Limb (tissue), 2 donors: Measurements from ENCODE around the gene RAB8A.

Source experiments
- DNase-seq, 2 donors: peaks; one replicate each; pipeline ENCODE4 v3.0.0-alpha.2; 2016; ENCODE audit errors: extremely low spot score in 2 of 2

RAB8A gene

DNA sequence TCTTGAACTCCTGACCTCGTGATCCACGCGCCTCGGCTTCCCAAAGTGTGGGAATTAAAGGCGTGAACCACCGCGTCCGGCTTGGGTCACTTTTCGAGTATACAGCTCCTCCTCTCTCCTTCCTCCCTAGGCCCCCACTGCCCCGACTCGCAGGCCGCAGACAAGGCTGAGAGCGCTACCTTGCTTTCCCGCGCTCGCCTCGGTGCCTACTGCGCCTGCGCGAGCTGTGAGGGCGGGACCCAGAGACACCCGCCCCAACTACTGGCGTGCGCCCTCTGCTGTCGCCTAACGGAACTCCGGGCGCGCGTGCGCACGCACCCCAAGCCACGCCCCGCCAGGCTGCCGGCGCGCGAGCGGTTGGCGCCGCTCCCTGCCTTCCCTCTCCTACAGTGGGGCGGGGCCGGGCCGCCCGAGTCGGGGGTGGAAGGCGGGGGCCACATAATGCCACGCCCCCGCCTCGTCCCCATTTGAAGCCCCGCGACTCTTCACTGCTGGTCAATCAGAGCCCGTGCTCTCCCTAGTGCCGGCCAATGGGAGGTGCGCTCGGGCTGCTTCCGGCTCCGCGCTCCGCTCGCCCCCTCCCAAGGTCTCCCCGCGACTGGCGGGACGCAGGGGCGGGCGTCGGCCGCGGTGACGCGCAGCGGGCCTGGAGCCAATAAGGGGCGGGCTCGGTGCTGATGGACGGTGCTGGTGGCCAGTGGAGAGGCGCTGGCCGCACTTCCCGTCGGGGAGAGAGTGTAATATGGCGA is at the start of gene RAB8A:
TSS of gene RAB8A (plus strand) at position 730 of the 749 bp plus-strand sequence. CDS start at position 743, 13 bp downstream.
- DNase-seq, result peak; percentile 99 to 100

DNA sequence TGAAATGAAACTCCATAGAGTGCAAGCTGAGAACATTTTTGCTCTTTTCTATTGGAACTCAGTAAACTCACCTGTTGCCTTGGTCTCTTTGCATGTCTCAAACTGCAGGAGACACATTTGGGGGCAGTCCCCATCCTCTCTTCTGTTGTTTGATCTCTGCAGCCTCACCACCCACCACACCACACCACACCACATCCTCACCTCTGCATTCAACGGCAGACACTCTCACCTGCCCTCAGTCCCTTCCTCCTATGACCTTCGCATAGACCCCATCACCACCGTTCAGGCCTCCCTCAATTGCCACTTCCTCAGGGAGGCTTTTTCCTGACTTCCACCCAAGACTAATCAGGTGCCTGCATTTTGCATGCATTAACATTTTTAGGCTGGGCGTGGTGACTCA is 49.7 kb upstream of the RAB8A start:
- no peak for DNase-seq

DNA sequence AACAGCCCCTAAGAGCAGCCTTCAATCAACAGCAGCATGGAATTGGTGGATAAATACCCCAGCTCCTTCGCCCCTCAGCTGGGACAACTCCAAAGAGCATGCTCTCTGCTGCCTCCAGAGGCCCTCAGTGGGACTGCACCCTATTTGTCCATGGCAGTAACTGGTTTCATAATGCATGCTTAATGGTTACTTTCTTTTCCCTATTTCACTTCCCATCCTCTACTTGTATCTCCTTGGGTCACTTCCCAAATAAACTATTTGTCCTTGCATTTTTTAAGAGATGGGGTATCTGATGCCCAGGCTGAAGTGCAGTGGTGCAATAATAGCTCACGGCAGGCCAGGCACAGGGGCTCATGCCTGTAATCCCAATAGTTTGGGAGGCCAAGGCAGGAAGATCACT is 48.9 kb upstream of the RAB8A start:
- DNase-seq, result no peak

DNA sequence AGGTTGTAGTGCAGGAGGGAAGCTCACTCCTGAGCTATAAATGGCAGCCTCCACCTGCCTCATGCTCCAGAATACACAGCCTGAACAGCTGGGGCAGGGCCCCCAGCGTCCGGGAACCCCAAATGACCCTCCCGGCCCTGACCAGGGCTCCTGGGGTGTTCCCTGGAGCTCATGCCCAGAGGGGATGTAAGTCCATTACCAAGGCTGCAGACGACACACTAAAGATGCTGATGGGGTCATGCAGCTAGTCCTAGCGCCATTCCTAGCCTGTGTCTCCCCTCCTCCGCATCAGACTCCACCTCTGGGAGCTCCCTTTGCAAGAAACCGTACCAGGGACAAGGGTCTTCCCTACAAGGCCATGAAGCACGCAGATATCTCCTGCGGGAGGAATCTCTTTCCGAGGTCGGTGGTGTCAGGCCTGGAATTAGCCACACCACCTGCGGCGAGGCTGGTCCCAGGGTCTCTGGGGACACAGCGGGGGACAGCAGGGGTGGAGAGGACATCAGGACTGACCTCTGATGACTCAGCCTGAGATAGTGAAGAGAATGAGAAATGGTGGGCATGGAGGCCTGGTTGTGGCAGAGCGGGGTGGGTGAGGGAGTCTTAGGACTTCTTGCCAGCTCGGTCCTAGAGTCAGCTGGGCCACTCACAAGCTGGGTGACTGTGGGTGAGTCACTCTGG is 47.3 kb upstream of the RAB8A start:
- no peak for DNase-seq

DNA sequence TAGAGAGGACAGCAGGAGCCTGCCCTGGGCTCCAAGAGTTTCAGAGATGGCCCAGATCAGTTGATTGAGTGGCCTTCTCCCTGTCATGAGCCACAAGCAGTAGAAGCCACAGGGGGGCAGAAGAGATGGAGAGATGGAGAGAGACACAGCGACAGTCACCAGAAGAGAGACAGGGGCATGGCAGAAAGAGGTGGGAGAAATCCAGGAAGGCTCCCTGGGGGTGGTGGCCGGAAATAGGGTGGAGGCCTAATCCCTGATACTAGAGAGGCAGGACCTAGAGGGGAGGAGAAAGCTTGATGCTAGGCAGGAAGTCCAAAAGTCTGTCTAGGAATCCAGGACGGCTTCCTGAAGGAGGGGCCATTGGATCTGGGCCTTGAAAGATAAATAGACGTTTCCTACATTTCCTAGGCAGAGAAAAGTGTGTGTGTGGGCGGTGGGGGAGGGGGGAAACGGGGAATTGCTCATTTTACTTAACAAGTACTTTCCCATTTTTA is 45.0 kb upstream of the RAB8A start:
- DNase-seq, result no peak

DNA sequence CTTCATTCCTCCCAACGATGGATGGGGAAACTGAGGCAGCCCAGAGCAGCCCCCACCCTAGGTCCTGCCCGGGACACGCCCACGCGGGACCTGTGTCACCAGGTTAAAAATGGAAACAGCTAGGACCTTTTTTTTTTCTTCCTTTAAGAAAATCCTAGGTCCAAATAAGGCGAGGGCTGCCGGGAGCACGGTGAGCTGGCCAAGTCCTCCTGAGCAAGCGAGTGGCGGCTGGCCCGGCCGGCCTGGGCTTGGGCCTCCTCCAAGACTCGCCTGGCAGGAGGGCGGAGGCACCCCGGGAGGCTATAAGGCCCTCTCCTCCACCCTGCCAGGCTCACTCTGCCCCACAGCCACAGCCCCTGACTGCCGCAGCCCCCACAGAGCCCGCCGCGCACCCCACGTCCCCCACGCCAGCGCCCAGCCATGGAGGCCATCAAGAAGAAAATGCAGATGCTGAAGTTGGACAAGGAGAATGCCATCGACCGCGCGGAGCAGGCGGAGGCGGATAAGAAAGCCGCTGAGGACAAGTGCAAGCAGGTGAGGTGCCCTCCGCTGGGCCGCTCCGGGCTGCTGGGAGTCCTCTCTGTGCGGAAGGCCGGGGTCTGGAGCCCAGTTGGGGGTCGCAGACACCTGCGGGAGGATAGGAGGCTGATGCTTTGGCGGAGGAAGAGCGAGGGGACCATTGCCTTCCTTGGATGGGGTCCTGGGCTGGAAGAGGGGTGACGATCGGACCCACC is 44.3 kb upstream of the RAB8A start:
- no peak for DNase-seq

DNA sequence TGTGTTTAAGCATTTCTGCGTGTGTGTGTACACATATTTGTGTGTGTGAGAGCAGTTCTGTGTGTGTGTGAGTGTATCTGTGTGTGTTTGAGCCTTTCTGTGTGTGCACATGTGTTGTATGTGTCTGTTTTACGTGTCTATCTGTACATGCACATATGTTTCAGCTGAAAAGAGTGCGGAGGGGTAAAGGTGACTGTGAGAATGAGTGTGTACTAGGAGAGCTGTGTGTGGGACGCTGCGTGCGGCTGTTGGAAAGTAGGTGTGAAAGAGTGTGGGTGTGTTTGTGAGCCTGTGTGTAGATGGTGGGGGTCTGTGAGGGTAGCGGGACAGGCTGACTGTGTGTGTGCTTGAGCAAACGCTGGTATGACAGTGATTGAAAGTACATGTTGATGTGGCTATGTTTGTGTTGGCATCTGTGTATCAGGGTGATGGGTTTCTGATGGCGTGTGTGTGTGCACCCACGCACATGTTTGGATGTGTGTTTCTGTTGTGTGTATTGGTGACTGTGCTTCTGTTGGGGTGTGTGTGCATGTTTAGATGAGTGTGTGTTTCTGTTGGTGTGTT is 42.9 kb upstream of the RAB8A start:
- no peak for DNase-seq

DNA sequence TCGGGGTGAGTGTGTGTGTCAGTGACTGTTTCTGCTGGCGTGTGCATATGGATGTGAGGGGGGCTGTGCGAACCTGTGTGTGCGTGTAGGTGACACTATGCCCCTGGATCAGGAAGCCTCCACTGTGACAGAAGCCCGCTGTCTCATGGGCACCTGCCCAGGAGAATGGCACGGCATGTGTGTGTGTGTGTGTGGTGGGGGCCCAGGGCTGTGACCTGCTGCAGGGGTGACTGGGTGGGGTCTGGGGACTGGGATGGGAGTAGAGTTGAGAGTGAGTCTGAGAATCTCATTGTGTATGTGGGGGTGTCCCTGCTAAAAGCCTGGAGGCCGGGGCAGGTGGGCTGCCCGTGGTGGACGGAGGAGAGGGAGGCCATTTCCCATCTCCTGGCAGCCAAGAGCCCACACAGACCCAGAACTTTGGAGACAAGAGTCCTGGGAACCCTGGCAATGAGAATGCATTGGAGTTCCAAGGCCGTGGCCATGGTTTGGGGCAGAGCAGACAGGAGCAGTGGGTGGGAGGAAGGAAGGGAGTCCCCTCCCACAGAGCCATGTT is 41.8 kb upstream of the RAB8A start:
- DNase-seq, result no peak

DNA sequence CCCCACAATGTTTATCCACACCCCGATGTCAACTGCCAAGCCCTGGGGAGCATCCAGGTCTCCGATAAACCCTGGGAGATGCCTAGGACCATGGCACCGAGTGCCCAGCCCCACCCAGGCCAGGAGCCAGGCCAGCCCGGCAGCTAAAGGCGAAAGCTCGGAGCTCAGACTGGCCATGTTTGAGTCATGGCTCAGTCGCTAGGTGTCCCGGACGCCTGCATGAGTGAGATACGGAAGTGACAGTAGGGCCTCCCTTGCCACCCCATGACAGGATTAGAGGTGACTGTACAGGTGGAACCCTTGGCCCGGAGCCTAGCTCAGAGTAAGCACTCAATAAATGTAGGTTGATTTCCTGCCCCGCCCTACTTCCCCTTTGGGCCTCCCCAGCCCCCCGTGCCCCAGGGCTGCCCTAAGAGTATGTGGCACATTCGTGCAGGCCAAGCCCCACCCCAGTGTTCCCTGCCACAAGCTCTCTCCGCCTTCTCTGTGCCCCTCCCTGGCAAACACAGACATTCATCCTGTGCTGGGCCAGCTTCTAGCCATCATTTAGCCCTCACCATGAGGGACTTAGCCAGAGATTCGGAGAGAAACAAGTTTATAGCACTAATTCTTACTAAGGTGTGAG is 41.2 kb upstream of the RAB8A start:
- no peak for DNase-seq

DNA sequence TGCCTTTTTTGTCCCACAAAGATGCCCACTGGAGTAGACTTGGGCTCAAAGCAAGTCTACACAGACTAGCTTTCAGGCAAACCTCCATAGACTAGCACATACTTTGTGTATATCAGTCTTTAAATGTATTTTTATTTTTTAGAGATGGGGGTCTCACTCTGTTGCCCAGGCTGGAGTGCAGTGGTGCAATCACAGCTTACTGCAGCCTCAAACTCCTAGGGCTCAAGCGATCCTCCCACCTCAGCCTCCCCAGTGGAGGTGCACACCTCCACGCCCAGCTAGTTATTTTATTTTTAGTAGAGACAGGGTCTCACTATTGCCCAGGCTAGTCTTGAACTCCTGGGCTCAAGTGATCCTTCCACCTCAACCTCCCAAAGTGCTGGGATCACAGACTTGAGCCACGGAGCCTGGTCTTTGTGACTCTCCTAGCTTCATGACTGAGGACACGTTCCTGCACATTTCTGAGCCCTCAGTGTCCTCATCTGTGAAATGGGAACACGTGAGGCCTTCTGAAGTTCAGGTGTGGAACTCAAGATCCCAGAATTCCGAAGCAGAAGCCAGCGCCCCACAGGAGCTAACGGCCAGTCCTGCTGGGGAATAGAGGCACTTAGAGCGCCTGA is 40.5 kb upstream of the RAB8A start:
- DNase-seq, result no peak

DNA sequence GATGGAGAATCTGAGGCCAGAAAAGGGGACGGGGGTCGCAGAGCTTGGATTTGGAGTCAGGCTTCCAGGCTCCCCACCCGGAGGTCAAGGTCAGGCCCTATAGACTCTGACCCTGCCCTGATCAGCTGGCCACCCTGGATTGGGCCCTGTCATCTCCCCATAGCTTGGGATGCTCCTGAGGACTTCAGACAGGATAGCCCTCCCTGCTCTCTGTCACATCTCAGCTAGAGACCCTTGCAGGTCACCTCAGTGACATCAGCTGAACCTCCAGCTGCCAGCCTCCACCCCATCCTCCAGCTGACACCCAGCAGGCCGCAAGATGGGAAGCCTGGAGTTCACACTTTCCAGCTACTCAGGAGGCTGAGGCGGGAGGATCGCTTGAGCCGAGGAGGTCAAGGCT is 38.2 kb upstream of the RAB8A start:
- DNase-seq, result no peak

DNA sequence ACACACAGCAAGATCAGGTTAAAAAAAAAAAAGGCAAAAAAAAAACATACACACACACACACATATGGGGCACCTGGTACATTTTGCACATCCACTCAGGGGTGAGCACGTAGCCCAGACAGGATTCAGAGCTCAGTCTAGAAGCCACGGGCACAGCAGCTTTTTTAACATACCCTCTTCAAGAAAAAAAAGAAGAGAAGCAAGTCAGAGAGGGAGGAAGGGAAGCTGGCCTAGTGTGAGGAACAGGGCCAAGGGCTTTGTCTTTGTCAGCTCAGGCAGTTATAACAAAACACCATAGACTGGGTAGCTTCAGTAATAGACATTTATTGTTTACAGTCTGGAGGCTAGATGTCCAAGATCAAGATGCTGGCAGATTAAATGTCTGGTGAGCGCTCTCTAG is 37.7 kb upstream of the RAB8A start:
- no peak for DNase-seq

DNA sequence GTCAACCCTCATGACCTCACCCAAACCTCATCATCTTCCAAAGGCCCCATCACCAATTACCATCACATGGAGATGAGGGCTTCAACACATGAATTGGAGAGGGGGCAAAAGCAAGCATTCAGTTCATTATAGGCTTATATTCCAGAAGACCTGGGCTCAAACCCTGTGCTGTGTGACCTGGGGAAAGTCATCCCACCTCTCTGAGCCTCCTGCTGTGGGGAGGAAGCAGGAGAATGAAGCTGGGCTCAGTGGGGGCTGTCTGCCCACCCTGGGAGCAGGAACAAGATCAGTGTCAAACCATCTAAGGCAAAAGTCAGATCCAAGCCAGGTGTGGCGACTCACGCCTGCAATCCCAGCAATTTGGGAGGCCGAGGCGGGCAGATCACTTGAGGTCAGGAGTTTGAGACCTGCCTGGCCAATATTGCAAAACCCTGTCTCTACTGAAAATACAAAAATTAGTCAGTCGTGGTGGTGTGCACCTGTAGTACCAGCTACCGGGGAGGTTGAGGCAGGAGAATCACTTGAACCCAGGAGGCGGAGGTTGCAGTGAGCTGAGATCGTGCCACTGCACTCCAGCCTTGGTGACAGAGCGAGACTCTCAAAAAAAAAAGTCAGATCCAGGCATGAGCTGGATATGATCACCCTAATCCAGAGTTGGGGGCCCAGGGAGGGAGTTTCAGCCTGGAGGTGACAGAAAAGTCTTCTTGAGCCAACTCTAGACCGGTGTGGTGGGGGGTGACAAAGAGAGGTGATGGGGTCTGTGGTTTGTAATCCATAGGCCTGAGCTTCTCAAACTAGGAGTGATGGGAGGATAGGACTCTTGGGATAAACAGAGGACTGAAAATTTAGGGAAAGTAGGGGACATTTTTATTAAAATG is 37.0 kb upstream of the RAB8A start:
- DNase-seq, result no peak

DNA sequence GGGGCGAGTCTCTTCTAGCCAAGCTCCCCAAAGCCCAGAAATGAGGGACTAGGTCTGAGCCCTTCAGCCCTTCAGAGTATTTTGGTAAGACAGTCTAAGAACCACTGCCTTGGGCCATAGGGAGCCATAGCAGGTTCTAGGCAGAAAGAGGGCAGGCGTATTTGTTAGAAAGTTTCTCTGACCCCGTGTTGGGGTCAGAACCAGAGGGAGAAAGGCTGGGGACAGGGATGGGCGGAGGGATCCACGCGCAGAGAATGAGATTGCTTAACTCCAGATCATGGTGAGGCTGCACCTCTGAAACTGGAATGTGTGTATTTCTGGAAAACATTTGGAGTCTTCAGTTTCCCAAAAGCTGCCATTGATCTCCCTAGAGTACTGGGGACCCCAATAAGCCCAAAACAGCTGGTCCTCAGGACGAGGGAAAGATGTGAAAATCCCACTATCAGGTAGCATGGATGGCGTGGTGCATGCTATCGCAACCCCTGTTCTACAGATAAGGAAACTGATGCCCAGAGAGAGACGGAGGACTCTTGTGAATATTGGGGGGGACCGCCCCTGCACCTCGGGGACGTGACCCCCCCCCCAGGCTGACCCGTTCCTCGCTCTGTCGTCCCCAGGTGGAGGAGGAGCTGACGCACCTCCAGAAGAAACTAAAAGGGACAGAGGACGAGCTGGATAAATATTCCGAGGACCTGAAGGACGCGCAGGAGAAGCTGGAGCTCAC is 36.1 kb upstream of the RAB8A start:
- DNase-seq, result no peak

DNA sequence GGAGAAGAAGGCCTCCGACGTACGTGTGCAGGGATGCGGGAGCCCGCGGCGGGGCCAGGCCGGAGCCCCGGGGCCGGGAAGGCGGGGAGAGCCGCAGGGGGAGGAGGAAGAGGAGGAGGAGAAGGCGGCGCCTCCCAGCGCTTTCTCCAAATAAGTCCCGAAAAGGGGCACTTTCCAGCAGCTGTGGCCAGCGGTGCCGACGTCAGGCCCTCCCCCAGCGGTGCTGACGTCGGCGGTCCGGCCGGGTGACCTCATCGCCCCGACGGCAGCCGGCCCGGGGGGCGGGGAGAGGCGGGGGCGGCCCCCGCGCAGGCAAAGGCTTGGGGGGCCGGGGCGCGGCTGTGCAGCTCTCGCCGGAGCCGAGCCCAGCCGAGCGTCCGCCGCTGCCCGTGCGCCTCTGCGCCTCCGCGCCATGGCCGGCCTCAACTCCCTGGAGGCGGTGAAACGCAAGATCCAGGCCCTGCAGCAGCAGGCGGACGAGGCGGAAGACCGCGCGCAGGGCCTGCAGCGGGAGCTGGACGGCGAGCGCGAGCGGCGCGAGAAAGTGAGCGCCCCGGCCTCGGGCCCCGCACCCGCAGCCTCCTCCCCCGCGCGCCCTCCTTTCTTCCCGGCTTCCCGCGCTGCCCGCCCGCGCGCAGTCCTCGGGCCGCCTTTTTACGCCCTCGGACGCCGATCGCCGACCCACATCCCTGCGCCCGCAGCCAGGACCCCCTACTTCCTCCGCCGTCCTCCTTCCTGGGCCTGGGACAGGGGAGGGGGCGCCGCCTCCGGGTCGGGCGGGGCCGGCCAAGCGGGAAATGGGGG is 35.3 kb upstream of the RAB8A start, which contains the start of gene TPM4:
TSS of gene TPM4 (plus strand) at position 342 of the 804 bp plus-strand sequence. CDS start at position 413, 71 bp downstream.
- peak; percentile 93 to 96 for DNase-seq

DNA sequence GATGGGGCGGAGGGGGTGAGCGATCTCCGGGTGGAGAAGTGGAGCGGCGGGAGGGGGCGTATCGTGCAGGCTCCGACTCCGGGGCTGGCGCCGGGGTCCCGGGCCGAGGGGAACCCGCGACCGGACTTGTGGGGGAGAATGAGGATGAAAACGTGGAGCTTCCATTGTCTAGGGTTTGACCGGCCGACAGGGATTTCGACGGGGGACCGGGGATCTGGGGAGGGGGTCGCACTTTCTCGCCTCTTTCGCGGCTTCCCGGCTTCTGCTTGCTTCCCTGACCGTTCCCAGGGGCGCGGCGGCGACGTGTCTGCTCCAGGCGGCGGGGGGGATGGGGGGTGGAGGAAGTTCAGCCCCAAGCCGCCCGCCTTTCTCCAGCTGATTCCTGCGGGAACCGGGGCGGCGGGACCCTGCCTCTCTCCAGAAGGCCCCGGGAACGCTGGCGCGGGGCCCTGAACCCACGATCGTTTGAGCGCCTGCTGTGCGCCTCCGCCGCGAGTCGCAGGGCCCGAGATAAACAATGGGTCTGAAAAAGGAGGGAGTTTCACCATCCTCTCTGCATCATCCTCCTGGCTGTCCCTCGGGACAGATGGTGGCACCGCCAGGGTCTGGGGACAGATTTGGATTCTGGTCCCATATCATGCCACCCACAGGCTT is 34.6 kb upstream of the RAB8A start:
- peak; percentile 51 to 79 for DNase-seq

DNA sequence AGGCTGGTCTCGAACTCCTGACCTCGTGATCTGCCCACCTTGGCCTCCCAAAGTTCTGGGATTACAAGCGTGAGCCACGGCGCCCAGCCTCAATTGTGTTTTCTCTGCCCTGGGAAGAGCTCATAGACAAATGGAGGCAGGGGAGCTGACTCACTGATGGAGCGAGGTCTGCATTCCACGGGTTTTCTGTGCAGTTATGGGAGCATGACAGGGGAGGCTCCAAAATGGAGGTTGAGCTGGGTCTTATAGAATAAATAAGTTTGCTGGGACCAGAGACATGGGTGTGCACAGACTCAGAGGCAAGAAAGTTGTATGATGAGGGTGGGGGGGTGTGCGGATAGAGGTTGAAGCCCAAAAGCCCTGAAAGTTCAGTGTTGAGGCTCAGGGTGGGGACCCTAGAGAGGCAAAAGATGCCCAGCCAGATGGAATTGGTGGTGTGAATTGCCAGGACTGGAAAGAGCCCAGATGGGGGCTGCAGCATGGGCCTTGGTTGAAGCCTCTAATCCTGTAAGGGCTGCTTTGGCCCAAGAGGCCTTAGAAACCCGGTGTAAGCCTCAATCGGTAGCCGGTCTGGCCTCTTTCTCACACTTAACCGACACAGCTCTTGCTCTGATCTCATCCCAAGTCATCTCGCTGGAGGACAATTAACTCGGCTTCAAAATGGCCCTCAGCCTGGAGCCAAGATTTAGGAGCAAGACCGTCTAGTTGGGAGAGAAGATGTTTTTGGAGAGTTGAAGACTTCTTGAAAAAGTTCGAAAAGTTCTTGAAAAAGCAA is 33.5 kb upstream of the RAB8A start:
- DNase-seq, result peak in 1 of 2 donors; percentile 69
